ENCODE measurements around the gene LMOD2.

GRCh38 chr7:123687727-123688126 is 32.1 kb downstream of the LMOD2 start:
- TF ChIP-seq CTCF (IDR thresholded peaks at IDR 0.05) (no peak), POLR2A (IDR thresholded peaks at IDR 0.05) (no peak)

All from Peyer's patch (tissue), 4 donors.